Left forelimb (tissue), 1 donor: ENCODE data around the gene PBOV1.

ENCODE experiments used
- DNase-seq: peaks from one replicate; pipeline ENCODE4 v3.0.0-alpha.2; 2018; ENCODE audit warnings: low spot score

Gene PBOV1

DNA sequence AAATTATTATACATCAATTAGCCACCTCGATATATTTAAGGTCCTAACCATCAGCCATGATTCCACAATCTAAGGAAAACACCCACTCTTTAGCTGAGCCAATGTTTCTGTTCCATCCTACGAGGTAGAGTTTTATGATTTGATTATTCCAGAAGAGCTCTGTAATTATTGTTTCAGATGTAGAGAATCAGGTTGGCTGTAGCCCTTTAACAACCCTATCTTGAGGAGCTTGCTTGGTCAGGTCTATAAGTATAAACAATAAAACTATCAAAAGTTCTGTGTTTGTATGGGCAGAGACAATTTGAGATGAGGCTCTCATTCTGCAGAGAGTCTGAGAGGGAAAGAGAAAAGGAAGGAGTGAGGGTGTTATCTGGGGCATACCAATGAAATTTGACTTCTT, at the start of gene PBOV1:
Gene PBOV1, minus strand, starts transcription at position 43 of the 400 bp plus-strand sequence. CDS start 96 bp downstream, outside the sequence.
- DNase-seq = no peak

DNA sequence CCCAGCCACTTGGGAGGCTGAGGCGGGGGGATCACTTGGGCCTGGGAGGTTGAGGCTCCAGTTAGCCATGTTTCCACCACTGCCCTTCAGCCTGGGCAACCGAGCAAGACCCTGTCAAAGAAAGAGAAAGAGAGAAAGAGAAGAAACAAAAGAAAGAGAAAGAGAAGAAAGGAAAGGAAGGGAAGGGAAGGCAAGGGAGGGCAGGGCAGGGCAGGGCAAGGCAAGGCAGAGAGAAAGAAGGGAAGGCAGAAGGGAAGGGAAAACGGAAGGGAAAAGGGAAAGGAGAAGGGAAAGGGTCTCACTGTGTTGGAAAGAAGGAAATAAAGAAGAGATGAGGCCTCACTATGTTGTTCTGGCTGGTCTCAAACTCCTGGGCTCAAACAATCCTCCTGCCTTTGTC, 47.8 kb upstream of the PBOV1 start:
- DNase-seq = no peak

DNA sequence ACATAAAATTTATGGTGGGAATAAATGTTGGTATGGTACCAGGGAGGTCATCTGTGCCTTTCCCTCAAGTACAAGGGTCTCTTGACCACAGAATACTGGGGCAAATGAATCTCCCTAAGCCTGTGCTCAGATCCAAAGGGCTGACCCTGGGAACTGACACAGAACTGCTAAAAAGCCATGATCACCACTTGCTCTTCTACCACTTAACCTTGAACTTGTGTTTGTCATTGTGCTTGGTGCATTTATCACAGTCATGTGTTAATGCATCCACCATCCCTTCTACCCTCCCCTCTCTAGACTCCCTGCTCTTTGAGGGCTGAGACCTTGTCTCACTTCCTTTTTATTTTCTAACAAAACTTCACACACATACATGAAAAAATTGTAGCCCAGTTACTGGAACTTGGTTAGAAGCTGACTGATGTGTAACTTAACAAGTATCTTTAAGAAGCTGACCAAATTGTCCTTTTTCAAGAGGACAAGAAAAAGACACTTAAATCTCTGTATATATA, 46.1 kb upstream of the PBOV1 start:
- no peak for DNase-seq

DNA sequence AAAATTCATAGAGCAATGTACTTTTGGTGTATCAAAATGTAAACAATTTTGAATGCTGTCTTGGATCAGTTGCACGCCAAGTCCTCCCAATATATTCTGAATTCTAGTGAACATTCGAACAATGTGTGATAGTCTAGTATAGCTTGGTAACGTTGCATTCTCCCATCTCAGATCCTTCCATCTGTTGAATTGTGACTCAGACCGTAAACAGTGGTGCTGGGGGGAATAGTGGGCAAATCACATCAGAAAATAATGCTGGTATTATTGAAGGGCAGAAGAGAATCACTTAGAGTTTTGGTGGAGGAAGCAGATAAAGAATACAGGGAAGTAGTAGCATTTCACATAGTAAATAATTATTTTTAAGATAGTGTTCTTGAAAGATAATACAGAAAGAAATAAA, 45.7 kb upstream of the PBOV1 start:
- no peak for DNase-seq

DNA sequence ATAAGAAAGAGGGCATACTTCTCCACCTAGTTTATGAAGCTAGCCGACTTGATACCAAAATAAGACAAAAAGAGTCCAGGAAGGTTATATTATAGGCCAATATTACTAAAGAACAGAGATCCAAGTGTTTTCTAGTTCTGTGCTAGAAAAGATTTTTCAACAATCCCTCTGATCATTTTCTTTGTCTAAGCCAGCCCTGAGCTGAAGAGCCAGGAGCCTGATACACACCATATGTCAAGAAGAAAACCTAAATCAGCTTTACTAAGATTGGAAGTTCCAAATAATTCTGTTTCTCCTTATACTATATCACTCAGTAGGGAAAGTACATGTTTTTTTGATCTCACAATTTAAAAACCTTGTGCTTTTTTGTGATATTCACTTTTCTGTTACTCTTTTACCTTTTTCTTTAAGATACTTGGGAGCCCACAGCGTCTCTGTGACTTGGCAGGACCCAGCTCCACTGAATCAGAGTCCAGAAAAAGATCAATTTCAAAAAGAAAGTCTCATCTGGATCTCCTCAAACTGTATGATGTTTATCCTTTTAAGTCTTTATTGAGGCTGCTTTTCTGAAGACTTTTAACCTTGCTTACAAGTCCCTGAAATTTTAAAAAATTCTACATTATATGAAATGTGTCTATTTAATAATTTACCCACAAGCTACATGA, 43.0 kb upstream of the PBOV1 start:
- no peak for DNase-seq

DNA sequence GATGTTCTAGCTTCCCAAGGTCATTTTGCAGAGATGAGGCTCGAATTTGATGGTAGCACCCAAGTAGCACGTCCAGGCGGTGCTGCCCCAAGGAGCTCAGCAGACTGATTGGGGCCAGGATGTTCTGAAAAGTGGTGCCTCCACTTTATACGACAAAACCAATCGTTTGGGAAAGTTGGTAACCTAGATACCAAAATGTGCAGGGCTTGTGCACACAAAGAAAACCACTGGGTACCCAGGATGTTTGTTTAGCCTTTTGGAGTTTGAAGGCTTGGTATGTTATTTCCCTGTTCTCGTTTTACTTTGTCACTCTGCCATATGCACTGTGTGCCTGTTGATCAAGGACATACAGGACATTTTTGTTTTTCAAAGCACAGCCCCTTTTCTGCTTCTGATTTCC, 40.7 kb upstream of the PBOV1 start:
- DNase-seq = no peak

DNA sequence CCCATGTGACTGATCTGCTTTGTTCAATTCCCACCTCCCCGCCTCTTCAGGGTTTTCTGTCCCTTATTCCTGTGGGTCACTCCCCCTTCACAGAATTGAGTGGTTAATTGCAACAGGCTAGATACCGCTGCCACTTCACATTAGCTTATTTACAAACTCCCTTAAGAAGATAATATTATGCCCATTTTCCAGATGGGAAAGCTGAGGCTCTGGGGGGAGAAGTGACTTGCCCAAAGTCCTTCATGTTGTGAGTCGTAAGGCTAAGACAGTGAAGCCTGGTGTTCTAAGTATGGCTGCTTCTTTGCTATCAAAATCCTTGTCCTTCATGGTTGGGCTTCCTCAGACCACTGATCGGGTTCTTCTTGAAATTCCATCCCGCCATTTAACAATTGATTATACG, 39.9 kb upstream of the PBOV1 start:
- DNase-seq = no peak

DNA sequence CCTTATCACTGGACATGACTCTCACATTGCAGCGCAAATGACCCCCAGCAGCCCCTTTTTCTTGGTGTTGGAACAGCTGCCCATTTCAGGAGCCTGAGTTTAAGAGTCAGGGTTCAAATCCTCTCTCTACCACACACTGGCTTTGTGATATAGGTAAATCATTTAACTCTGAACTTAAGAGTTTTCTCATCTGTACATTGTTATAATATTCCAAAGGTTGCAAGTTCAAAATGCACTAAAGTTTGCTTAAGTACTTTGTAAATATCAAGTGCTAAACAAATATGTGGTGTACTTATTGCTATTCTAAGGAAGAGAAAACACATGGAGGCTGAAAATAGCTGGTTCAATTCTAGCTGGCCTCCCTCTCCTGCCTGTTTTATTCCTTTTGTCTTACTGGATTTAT, 39.3 kb upstream of the PBOV1 start:
- no peak for DNase-seq

DNA sequence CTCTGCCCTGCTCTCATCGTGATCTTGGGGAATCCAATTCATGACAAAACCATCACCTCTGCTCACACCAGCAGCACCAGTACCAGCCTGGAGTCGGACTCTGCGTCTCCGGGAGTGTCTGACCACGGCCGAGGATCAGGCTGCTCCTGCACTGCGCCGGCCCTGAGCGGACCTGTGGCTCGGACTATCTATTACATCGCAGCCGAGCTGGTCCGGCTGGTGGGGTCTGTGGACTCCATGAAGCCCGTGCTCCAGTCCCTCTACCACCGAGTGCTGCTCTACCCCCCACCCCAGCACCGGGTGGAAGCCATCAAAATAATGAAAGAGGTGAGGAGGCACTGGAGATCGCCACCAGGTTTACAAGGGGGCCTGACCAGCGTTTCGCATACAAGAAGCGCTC, 37.2 kb upstream of the PBOV1 start:
- no peak for DNase-seq

DNA sequence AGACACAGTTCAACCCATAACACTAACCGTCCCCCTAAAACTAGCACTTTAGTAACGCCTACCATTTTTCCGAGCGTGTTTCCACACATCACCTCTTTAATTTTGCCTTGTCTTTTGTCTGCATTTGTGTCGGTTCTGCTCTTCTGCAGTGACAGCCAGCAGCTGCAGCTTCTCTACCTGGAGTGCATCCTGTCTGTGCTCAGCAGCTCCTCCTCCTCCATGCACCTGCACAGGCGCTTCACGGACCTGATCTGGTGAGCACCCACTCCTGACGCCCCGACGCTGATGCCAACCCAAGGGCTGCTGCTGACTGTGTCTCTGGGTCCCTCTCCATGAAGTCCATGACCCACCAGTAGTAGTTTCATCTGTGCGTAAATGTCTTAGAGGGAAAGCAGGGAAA, 35.4 kb upstream of the PBOV1 start:
- DNase-seq = no peak

DNA sequence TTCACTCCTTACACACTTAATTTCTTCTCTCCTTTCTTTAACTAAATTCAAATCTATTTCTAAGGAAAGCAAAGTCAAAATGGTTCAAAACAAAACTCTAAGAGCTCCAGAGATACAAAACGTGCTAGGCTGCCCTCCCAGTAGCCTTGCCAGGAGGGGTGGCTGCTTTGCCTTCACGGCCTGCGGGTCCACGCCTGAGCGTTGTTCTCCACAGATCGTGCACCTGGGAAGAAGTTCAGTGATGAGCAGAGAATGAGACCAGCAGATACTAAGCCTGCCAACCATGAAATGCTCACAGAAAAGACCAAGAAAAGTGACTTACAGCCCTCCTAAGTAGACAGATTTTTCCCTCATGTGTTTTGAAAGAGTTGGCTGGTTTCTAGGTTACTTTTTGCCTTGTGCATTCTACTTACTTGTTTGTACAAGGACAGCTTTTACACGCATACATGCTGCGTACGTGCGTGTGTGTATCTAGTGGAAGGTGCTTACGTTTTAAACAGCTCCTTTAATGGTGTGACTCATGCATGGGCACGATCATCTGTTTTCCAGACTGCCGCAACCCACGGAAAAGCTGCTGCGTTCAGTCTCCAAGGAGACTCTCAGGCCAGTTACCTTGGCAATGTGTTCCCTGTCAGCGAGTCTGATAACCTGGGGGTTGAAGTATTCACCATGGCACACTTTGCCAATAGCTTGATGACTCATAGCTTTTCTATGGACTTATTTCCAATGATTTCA, 32.4 kb upstream of the PBOV1 start:
- DNase-seq = no peak

DNA sequence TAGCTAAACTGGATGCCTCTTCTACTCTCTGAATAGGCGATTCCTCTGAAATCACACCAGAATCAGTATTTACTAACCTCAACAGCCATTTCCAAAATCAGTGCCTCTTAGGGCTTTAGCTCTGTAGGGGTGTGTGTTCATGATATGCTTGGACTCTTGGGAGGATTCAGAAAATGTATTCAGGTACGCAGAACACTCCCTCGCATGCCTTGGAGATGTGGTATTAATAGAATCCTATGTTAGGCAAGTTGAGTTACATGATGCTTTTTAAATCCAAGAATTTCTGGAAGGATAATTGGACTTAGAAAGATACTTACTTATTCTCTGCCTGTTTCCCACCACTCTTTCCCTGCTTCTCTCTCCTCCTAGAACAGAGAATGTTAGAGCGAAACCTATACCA, 31.8 kb upstream of the PBOV1 start:
- DNase-seq = no peak

DNA sequence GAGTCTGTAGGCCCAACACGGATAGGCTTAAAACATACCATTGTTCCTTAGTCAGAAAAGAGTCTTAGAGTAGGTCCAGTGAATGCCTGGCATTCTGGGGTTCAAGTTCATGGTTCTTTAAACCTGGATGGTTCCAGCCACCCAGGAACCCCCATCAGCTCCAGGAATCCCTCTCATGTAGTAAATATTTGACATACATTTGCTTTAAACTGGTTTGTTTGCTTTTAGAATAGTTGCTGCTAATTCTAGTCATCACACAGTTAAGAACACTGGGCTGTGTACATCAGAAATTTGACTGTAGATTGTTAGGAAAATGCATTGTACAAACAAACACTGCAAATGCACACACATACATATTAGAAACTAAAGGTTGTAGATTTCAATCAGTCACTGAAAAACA, 30.6 kb upstream of the PBOV1 start:
- no peak for DNase-seq

DNA sequence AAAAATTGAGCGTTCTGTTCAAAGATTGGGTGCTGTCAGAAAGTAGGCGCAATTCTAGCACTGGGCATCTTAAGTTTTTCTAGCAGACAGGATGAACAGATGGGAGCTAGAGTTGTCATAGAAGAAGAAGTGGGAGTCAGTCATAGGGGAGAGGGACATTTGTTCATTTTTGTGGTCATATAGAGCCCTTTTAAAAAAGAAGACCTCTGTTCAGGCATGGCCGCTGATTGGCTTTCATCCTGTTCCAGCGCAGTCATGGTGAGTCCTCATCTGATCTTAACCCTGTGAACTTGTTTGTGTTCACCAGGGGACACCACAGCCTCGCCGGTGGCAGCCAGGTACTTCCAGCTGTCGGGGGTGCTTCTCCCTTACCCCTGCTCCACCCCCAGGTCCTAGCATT, 29.7 kb upstream of the PBOV1 start:
- no peak for DNase-seq

DNA sequence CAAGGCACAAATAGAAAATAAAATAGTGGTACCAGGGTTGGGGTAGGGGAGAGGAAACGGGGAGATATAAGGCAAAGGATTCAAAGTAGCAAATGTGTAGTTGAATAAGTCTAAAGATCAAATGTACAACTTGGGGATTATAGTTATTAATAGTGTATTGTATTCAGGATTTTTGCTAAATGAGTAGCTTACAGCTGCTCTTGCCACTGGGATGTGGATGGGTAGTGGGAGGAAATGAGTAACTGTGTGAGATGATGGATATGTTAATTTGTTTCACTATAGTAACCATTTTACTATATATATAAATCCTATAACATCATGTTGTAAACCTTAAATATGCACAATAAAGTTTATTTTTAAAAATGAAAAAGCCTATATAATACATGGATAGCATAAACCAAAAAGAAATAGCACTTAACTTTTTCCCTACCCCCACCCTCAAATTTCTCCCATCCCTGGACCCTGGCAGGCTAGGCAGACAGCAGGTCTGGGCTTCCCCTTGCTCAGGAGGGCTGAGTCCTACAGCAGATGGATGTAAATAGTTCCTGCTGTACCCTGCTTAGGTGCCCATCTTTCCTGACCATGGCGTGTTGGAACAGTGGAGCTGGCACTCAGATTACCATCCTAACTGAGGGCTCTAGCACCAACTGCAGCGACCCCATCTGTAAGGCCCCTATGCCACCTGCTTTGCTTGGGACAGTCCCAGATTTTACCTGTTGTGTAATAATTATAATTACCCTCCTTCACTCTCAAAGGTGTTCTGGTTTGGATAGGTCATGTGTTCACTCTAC, 28.6 kb upstream of the PBOV1 start:
- no peak for DNase-seq

DNA sequence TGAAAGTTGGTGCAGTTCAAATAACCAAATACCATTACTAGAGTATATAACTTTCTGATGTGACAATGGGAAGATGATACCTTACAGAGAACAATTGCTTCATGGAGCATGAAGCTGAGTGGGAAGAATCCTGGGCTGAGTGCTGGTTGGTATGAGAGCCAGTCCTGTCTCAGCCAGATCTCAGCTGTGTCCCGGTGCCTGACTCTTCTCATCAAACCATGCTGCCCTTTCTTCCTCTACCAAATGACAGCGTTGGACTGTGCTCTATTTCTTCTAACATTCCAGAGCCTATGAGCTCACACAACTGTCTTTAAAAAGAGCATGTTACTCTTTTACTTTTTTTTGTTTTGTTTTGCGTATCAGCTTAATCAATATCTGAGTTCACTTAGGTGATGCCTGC, 27.5 kb upstream of the PBOV1 start:
- DNase-seq = no peak

DNA sequence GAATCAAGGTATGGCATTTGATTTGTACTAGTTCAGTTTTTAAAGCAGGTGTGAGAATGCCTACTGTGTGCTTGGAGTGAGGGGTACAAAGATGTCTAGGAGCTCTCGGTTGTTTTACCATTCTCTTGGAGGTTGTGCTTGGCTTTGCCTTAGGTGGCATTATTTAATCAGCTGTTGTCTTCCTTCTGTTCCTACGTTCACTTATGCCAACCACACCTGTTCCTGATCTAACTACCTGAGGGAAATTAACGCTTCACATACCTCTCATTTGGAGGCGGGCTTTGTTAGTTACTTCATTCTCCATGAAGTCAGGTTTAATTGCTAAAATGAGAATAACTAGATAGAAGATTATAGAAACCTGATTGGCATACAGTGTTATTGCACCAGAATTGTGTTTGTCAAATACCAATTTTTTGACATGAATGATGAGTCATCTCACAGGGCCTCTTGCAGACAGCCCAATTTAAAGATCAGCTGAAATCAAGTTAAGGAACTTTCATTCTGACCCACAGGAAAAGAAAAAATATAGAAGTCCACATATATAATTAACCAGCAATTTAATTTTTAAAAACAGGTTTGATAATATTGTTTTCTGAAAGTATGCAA, 24.8 kb upstream of the PBOV1 start:
- DNase-seq = no peak

DNA sequence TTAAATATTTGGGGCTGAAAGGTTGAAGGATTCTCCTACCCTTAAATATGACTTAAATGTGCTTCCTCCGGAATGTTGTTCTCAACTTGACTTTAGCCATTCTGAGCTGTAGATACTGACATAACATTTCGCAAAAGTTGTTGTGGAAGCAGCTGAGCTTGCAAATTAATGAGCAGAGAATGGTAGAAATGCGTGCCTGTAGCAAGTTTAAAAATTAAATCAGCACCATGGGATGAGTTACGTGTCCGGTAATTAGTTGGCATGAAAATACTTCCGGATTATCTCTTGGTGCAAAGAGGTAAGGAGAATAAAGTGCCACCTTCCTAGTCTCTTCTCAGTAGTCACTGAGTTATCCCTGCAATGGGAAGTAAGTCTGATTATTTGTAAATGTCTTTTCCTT, 23.6 kb upstream of the PBOV1 start:
- no peak for DNase-seq

DNA sequence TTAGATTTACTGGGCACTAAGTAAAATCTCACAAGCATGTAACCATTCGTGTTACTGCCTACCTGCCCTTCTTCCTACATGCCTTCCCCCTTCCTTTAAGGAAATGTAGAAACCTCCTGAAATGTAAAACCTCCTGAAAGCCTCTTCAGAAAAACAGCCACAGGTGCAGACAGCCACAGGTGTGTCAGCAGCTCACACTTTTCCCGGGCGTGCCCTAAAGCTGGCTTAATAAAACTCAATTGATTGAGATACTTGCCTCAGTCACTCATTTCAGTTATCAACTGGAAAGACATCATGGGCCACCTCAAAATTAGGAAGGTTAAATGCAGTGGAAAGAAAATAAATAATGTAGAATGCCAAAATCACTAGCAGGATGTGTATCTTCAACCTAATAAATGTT, 23.1 kb upstream of the PBOV1 start:
- no peak for DNase-seq

DNA sequence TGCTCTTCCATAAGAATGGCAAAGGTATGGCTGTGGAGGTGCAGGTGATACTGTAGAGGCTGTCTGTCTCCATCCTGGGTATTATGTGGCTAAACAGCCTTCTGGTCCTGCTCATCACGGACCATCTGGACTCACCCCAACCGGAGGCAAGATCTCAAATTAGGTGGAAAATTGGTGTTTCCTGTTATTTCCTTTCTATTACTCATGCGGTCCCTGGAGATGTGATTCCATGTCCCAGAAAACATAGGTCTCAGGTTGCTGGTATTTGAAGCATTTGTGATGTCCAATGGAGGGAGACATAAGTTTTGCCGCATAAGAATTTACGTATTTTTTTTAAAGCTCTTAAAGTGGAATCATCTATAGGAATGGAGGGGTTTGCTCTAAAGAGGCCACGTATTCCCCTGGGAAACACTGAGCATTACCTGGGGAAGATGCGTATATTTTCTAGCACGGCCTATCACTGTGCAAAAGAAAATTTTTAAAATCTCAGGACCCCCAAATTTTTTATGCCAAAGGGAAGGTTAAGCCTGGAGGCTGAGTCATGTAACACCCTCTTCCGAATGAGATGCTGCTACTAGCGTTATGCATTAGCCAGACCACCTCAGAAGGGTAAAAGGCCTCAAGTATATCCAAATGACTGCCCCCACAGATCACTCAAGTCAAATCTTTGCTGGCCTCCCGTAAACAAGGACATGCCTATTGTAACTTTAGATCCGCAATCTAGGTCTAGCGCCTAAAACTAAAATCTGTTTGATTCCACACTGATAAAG, 22.4 kb upstream of the PBOV1 start:
- DNase-seq = no peak

DNA sequence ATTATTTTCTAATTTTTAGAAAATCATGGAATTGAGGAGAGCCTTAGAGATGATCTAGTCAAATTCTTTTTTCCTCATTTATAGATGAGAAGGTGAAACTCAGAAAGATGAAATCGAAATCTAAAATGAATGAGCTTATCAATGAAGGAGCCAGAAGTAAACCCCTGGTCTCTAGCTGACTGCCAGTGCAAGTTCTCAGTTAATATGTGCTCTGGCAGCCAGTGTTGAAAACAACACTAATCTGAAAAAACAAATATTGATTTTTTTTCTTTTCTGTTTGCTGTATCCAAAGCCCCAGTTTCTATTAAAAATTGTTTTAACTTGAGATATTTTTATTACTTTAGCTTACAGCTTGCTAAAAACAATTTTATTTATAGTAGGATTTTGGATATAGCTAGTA, 21.5 kb upstream of the PBOV1 start:
- no peak for DNase-seq

DNA sequence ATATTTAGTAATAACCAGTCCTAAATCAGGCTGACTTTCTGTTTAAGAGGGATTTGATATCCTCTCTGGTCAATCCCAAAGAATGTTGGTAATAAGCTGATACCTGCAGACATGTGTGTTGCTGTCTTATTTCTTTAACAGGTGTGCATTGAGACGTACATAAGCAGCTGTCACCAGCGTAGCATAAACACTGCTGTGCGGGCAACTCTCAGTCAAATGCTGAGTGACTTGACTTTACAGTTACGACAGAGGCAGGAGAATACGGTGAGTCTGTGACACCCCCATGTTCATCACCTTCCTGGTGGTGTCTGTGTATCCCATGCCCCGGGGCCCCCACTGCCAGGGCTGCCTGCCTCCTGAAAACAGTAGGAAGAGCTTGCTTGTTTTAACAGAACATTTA, 20.1 kb upstream of the PBOV1 start:
- DNase-seq = no peak
